ENCODE measurements around the gene POMT1. TPM values are rescaled to one million over a fixed set of nuclear protein-coding genes. Genes with fewer than 3 reads are reported as not detected.

POMT1 gene
- total and polyA plus RNA-seq, 5 donors = 17.3 to 21.9 (median 20.2) TPM

DNA sequence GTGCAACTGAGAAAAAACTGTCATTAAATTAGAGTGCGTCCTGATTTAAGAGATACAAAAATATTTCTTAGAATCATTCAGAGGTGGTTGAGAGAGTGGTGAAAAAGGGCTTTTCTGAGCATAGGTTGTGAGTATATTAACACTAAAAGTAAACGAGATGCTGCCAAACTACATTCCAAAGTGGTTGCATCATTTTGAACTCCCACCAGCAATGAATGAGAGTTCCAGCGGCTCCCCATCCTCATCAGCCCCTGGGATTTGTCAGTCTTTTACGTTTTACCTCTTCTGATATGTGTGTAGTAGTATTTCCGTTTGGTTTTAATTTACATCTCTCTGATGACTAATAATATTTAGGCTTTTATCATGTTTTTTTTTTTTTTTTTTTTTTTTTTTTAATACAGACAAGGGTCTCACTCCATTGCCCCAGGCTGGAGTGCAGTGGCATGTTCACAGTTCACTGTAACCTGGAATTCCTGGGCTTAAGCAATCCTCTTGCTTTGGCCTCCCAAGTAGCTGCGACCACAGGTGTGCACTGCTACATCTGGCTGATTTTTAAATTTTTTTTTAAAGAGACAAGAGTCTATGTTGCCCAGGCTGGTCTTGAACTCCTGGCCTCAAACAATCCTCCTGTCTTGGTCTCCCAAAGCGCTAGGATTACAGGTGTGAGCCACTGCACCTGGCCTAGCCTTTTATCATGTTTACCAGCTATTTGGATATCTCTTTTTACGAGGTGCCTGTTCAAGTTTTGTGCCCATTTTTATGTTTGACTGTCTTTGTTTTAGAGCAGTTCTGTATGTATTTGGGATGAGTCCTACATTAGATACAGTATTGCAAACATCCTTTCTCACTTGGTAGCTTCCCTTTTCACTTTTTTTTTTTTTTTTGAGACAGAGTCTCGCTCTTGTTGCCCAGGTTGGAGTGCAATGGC, 59.6 kb downstream of the POMT1 start:
- Histone ChIP-seq H3K27ac (ENCODE audit: low read length) (no peak overlapping the region), H3K4me1 (ENCODE audit: control insufficient read depth, insufficient read depth, low read length) (no peaks in the 10 kb centered on the region), H3K4me3 (ENCODE audit: low read length) (no peak overlapping the region), H3K27me3 (ENCODE audit: control insufficient read depth, insufficient read depth) (no peaks in the 10 kb centered on the region), H3K9me3 (ENCODE audit: control insufficient read depth, low read length) (no peaks in the 10 kb centered on the region)
- DNase-seq (no peak), ATAC-seq (no peak)
- WGBS = 57% methylated on average over 9 of the region's 9 CpGs
- intact Hi-C loops (cut with DNase I) = no loop called here

DNA sequence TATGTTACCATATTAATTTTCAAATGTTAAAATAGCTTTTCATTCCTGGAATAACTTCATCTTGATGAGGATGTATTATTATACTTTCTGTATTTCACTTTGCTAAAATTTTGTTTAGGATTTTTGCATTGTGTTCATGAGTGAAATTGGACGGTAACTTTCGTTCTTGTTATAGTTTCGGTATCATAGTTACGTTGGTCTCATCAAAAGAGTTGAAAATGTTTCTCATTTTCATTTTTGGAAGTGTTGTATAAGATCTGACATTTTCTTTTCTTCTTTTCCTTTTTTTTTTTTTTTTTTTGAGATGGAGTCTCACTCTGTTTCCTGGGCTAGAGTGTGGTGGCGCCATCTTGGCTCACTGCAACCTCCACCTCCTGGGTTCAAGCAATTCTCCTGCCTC, 62.7 kb downstream of the POMT1 start:
- 94% methylated on average over 5 of the region's 5 CpGs for WGBS
- no peak for DNase-seq
- intact Hi-C loops (cut with DNase I) = no loop called here

DNA sequence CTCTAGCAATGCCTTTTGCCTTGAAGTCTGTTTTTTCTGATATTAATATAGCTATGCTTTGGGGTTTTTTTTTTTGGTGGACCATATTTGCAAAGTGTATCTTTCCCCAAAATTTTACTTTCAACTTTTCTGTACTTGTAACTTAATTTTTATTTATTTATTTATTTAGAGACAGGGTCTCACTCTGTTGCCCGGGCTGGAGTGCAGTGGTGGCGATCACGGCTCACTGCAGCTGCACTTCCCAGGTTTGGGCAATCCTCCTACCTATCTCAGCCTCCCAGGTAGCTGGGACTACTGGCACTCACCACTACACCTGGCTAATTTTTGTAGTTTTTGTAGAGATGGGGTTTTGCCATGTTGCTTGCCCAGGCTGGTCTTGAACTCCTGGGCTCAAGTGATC, 63.4 kb downstream of the POMT1 start:
- H3K27me3 ChIP-seq (ENCODE audit: control insufficient read depth, insufficient read depth) = no peaks in the 10 kb centered on the region
- H3K4me3 ChIP-seq (ENCODE audit: low read length) = no peak overlapping the region
- no peak overlapping the region for H3K27ac ChIP-seq (ENCODE audit: low read length)
- 98% methylated on average over 3 of the region's 3 CpGs for WGBS
- H3K9me3 ChIP-seq (ENCODE audit: control insufficient read depth, low read length) = no peaks in the 10 kb centered on the region
- ATAC-seq (no peak), DNase-seq (no peak)
- intact Hi-C loops (cut with DNase I) = no loop called here
- no peaks in the 10 kb centered on the region for H3K4me1 ChIP-seq (ENCODE audit: control insufficient read depth, insufficient read depth, low read length)

More for the DNA sequence above, 62.7 kb downstream of the POMT1 start:
- no peaks in the 10 kb centered on the region for H3K27me3 ChIP-seq (ENCODE audit: control insufficient read depth, insufficient read depth)
- ATAC-seq = no peak
- no peaks in the 10 kb centered on the region for H3K9me3 ChIP-seq (ENCODE audit: control insufficient read depth, low read length)
- H3K4me1 ChIP-seq (ENCODE audit: control insufficient read depth, insufficient read depth, low read length) = no peaks in the 10 kb centered on the region
- no peak overlapping the region for H3K27ac ChIP-seq (ENCODE audit: low read length)
- H3K4me3 ChIP-seq (ENCODE audit: low read length) = no peak overlapping the region

DNA sequence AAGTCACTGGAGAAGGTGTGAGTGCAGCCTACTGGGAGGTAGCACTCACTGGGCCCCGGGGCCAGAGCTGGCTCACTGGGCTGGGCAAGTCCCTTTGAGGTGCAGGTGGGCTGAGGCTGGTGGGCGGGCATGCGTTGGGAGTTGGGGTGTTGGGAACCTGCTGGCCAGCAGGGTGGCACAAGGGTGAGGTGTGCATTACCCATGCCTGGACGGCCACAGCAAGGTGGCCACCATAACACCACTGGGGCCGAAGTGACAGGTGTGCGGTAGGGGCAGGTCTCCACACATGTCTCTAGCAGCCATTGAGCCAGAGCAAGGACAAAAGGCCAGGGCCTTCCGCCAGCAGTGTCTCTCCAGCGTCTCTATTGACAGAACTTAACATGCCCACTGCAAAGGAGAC, 65.2 kb downstream of the POMT1 start:
- H3K4me3 ChIP-seq (ENCODE audit: low read length) = no peak overlapping the region
- H3K9me3 ChIP-seq (ENCODE audit: control insufficient read depth, low read length) = no peaks in the 10 kb centered on the region
- DNase-seq (no peak), ATAC-seq (peak; percentile 11 to 31)
- WGBS = 97% methylated on average over 8 of the region's 8 CpGs
- H3K27ac ChIP-seq (ENCODE audit: low read length) = no peak overlapping the region
- intact Hi-C loops (cut with DNase I) = no loop called here
- H3K27me3 ChIP-seq (ENCODE audit: control insufficient read depth, insufficient read depth) = no peaks in the 10 kb centered on the region
- no peaks in the 10 kb centered on the region for H3K4me1 ChIP-seq (ENCODE audit: control insufficient read depth, insufficient read depth, low read length)

Other genes with a start within 250 kb of the POMT1 start
- gene FAM78A, start 226.4 kb upstream of the POMT1 start, total RNA-seq = 10 to 100 TPM; 37.9 to 63.8 (median 53.9) TPM
- gene FAM78A, start 226.4 kb upstream of the POMT1 start, polyA plus RNA-seq = 50.7 TPM
- 100 to 1,000 TPM in 3 of 4 donors, 10 to 100 TPM in 1; 96.3 to 126 (median 106) TPM for gene PLPP7, start 213.2 kb upstream of the POMT1 start, total RNA-seq
- 160 TPM for gene PLPP7, start 213.2 kb upstream of the POMT1 start, polyA plus RNA-seq
- gene PRRC2B, start 108.8 kb upstream of the POMT1 start, total RNA-seq = 100 to 1,000 TPM; 137 to 175 (median 149) TPM
- gene PRRC2B, start 108.8 kb upstream of the POMT1 start, polyA plus RNA-seq = 78.1 TPM
- gene UCK1, start 28.3 kb downstream of the POMT1 start, total RNA-seq = 10 to 100 TPM; 26.1 to 32.0 (median 27.9) TPM
- gene UCK1, start 28.3 kb downstream of the POMT1 start, polyA plus RNA-seq = 31.5 TPM
- gene PRRT1B, start 42.6 kb downstream of the POMT1 start, total RNA-seq = not detected
- gene PRRT1B, start 42.6 kb downstream of the POMT1 start, polyA plus RNA-seq = not detected
- 100 to 1,000 TPM in 1 of 4 donors, 10 to 100 TPM in 3; 82.3 to 100 (median 93.0) TPM for gene RAPGEF1, start 237.2 kb downstream of the POMT1 start, total RNA-seq
- 58.5 TPM for gene RAPGEF1, start 237.2 kb downstream of the POMT1 start, polyA plus RNA-seq